ENCODE measurements around the gene AFP.

DNA sequence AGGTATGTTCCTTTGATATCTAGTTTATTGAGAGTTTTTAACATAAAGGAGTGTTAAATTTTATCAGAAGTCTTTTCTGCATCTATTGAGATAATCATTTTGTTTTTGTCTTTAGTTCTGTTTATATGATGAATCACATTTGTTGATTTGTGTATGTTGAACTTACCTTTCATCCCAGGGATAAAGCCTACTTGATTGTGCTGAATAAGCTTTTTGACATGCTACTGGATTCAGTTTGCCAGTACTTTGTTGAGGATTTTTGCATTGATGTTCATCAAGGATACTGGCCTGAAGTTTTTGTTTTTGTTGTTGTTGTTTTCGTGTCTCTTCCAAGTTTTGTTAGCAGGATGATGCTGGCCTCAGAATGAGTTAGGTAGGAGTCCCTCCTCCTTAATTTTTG lies 34.7 kb downstream of the AFP start:
- TF ChIP-seq, protein P1, sequence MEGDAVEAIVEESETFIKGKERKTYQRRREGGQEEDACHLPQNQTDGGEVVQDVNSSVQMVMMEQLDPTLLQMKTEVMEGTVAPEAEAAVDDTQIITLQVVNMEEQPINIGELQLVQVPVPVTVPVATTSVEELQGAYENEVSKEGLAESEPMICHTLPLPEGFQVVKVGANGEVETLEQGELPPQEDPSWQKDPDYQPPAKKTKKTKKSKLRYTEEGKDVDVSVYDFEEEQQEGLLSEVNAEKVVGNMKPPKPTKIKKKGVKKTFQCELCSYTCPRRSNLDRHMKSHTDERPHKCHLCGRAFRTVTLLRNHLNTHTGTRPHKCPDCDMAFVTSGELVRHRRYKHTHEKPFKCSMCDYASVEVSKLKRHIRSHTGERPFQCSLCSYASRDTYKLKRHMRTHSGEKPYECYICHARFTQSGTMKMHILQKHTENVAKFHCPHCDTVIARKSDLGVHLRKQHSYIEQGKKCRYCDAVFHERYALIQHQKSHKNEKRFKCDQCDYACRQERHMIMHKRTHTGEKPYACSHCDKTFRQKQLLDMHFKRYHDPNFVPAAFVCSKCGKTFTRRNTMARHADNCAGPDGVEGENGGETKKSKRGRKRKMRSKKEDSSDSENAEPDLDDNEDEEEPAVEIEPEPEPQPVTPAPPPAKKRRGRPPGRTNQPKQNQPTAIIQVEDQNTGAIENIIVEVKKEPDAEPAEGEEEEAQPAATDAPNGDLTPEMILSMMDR (IDR thresholded peaks at IDR 0.05) = no peak
- no peak for TF ChIP-seq POLR2A (IDR thresholded peaks at IDR 0.05)
